Spleen (tissue), 11 donors: ENCODE data around the gene ZBTB4. TPM values are rescaled to one million over a fixed set of nuclear protein-coding genes. Genes with fewer than 3 reads are reported as not detected.

ENCODE experiments used
- DNase-seq: peaks from one replicate; pipeline ENCODE4 v3.0.0-alpha.2; 2020
- H3K27ac ChIP-seq, 8 donors: fragments of 200-600 bp; sonication (generic) in 7 of 8; 1 replicate in 4 of 8; 2 replicates in 4 of 8; pipeline versions ENCODE4 v1.5.0 to v1.8.0; 2016 to 2021; ENCODE audit warnings: inconsistent platforms in 4 of 8, mild to moderate bottlenecking in 4 of 8, moderate library complexity in 1 of 8
- H3K27me3 ChIP-seq, 7 donors: fragments of 200-600 bp; sonication (generic) in 6 of 7; replicated peaks in 1 of 7; 1 replicate in 4 of 7; 2 replicates in 3 of 7; pipeline versions ENCODE4 v1.5.0 to v1.8.0; 2016 to 2021; ENCODE audit warnings: inconsistent platforms in 3 of 7, mild to moderate bottlenecking in 1 of 7
- H3K36me3 ChIP-seq, 6 donors: fragments of 200-600 bp; sonication (generic) in 5 of 6; 1 replicate in 4 of 6; 2 replicates in 2 of 6; pipeline versions ENCODE4 v1.5.0 to v1.8.0; 2016 to 2021; ENCODE audit warnings: inconsistent platforms in 2 of 6
- H3K4me1 ChIP-seq, 6 donors: fragments of 200-600 bp; sonication (generic) in 5 of 6; 1 replicate in 3 of 6; 2 replicates in 3 of 6; pipeline versions ENCODE4 v1.5.0 to v1.8.0; 2016 to 2021; ENCODE audit warnings: inconsistent platforms in 3 of 6
- H3K4me3 ChIP-seq, 8 donors: fragments of 200-600 bp; sonication (generic) in 7 of 8; 1 replicate in 4 of 8; 2 replicates in 4 of 8; pipeline versions ENCODE4 v1.5.0 to v1.8.0; 2016 to 2021; ENCODE audit warnings: inconsistent platforms in 4 of 8, mild to moderate bottlenecking in 4 of 8, moderate library complexity in 2 of 8
- H3K9me3 ChIP-seq, 8 donors: fragments of 200-600 bp; sonication (generic) in 7 of 8; 1 replicate in 4 of 8; 2 replicates in 4 of 8; pipeline versions ENCODE4 v1.5.0 to v1.8.0; 2016 to 2021; ENCODE audit warnings: inconsistent platforms in 4 of 8
- POLR2A ChIP-seq, 3 donors: fragments of 450-650 bp; IDR thresholded peaks; one replicate each; pipeline ENCODE4 v1.5.1; 2017; ENCODE audit warnings: antibody characterized with exemption in 3 of 3, mild to moderate bottlenecking in 1 of 3
- POLR2AphosphoS5 ChIP-seq, 3 donors: sonication (generic); formaldehyde crosslinking; IDR thresholded peaks; one replicate each; pipeline ENCODE4 v1.5.1; 2017; ENCODE audit warnings: antibody characterized with exemption in 3 of 3
- WGBS, 5 donors: extraction: QIAGEN DNeasy Blood & Tissue Kit in 3 of 5; methylation state at CpG; one replicate each; pipeline versions ENCODE4 v1.1.5 to v1.1.7; 2013 to 2018; 5-methylcytosine and 5-hydroxymethylcytosine counted together
- intact Hi-C: fragments of 100-400 bp; cut with DNase I; formaldehyde crosslinking; loops from one replicate; pipeline ENCODE4 v1.15.0; 2023; ENCODE audit warnings: low total_unique reads
- polyA plus RNA-seq, 3 donors: library from polyadenylated mRNA; stranded (reverse); fragments of 200-250 nt; gene quantifications; one replicate each; pipeline ENCODE4 v1.2.1, GENCODE V29; 2013
- total RNA-seq, 7 donors: library from RNA; depleted of rRNA in 3 of 7; stranded (reverse); fragments of >200 nt in 3 of 7; fragmentation: NEBNext Ultra II Directional in 4 of 7; extraction: Animal tissue kit (Norgen Biotek cat#: 25700) in 4 of 7; gene quantifications; one replicate each; pipeline versions ENCODE4 v1.1.0 to v1.2.1, GENCODE V29; 2016 to 2021
- TF ChIP-seq, protein P1 (sequence below), 11 experiments: fragments of 200-600 bp in 7 of 11; fragments of 450-650 bp in 4 of 11; sonication (generic) in 4 of 11; IDR thresholded peaks in 8 of 11; conservative IDR thresholded peaks in 3 of 11; 1 replicate in 7 of 11; 2 replicates in 4 of 11; pipeline versions ENCODE4 v1.4.0 to v1.8.0; 2016 to 2021; ENCODE audit warnings: antibody characterized with exemption in 11 of 11, inconsistent platforms in 4 of 11, mild to moderate bottlenecking in 1 of 11
- donor health status: healthy with polysubstance abuse.
- donor health status: DM: no; HTN: no; CAD: no; lungs with moderate emphysema.
- donor health status: DM: no; HTN: no; CAD: no.
- donor health status: Bipolar disorder and iron deficiency.
- donor health status: healthy.
- donor health status: DM: no; HTN: no; CAD: no.
- donor health status: DM: yes; HTN: yes; CAD: no.

ZBTB4 gene
- total and polyA plus RNA-seq, 10 donors: 10.5 to 68.8 (median 42.2) TPM

- Histone ChIP-seq H3K4me1 (peaks cover 0 to 22% (median 9%) of the 10 kb centered on the region in 6 donors), H3K4me3 (no peak overlapping the region), H3K36me3 (no peaks in the 10 kb centered on the region), H3K27me3 (peaks cover 0 to 27% (median 7%) of the 10 kb centered on the region in 7 donors), H3K9me3 (no peaks in the 10 kb centered on the region), H3K27ac (no peak overlapping the region)
- no peak for DNase-seq
- TF ChIP-seq, protein P1, sequence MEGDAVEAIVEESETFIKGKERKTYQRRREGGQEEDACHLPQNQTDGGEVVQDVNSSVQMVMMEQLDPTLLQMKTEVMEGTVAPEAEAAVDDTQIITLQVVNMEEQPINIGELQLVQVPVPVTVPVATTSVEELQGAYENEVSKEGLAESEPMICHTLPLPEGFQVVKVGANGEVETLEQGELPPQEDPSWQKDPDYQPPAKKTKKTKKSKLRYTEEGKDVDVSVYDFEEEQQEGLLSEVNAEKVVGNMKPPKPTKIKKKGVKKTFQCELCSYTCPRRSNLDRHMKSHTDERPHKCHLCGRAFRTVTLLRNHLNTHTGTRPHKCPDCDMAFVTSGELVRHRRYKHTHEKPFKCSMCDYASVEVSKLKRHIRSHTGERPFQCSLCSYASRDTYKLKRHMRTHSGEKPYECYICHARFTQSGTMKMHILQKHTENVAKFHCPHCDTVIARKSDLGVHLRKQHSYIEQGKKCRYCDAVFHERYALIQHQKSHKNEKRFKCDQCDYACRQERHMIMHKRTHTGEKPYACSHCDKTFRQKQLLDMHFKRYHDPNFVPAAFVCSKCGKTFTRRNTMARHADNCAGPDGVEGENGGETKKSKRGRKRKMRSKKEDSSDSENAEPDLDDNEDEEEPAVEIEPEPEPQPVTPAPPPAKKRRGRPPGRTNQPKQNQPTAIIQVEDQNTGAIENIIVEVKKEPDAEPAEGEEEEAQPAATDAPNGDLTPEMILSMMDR (IDR thresholded peaks at IDR 0.05 in 8 of 11, conservative IDR thresholded peaks at IDR 0.05 in 3 of 11): no peak
- TF ChIP-seq POLR2AphosphoS5 (IDR thresholded peaks at IDR 0.05) (no peak), POLR2A (IDR thresholded peaks at IDR 0.05) (no peak)
- WGBS, 5 donors: 87 to 98% (median 93%) methylated on average over 6 of the region's 6 CpGs
- intact Hi-C loops: no loop called here
These were observed 69.7 kb downstream of the ZBTB4 start for GRCh38 chr17:7409716-7410115.

Other genes with a start within 250 kb of the ZBTB4 start
Only the 30 nearest of the 40 such genes appear.
- 1 to 10 TPM in 1 of 7 donors, under 1 TPM in 6; 0.39 to 1.6 (median 0.51) TPM for gene SLC2A4, start 197.9 kb downstream of the ZBTB4 start, total RNA-seq
- under 1 TPM; 0.07 to 0.56 (median 0.29) TPM for gene SLC2A4, start 197.9 kb downstream of the ZBTB4 start, polyA plus RNA-seq
- gene YBX2, start 185.0 kb downstream of the ZBTB4 start, total RNA-seq: under 1 TPM in 3 of 7 donors, not detected in 4; 0.11 to 0.40 (median 0.19) TPM
- under 1 TPM; 0.09 to 0.22 (median 0.12) TPM for gene YBX2, start 185.0 kb downstream of the ZBTB4 start, polyA plus RNA-seq
- gene EIF5A, start 172.0 kb downstream of the ZBTB4 start, total RNA-seq: 100 to 1,000 TPM; 117 to 326 (median 244) TPM
- 100 to 1,000 TPM; 310 to 426 (median 376) TPM for gene EIF5A, start 172.0 kb downstream of the ZBTB4 start, polyA plus RNA-seq
- gene GPS2, start 164.3 kb downstream of the ZBTB4 start, total RNA-seq: 100 to 1,000 TPM in 2 of 7 donors, 10 to 100 TPM in 5; 54.1 to 123 (median 65.4) TPM
- 10 to 100 TPM; 56.6 to 73.2 (median 70.9) TPM for gene GPS2, start 164.3 kb downstream of the ZBTB4 start, polyA plus RNA-seq
- 10 to 100 TPM; 16.5 to 53.9 (median 44.3) TPM for gene NEURL4, start 150.3 kb downstream of the ZBTB4 start, total RNA-seq
- 10 to 100 TPM; 17.6 to 48.6 (median 36.3) TPM for gene NEURL4, start 150.3 kb downstream of the ZBTB4 start, polyA plus RNA-seq
- gene ACAP1, start 143.1 kb downstream of the ZBTB4 start, total RNA-seq: 100 to 1,000 TPM; 118 to 312 (median 208) TPM
- gene ACAP1, start 143.1 kb downstream of the ZBTB4 start, polyA plus RNA-seq: 100 to 1,000 TPM; 126 to 266 (median 245) TPM
- 10 to 100 TPM in 1 of 7 donors, 1 to 10 TPM in 6; 7.7 to 10.0 (median 9.1) TPM for gene KCTD11, start 127.5 kb downstream of the ZBTB4 start, total RNA-seq
- gene KCTD11, start 127.5 kb downstream of the ZBTB4 start, polyA plus RNA-seq: 10 to 100 TPM in 1 of 3 donors, 1 to 10 TPM in 2; 5.4 to 12.0 (median 6.0) TPM
- gene TMEM95, start 124.5 kb downstream of the ZBTB4 start, total RNA-seq: not detected
- not detected for gene TMEM95, start 124.5 kb downstream of the ZBTB4 start, polyA plus RNA-seq
- 10 to 100 TPM in 1 of 7 donors, 1 to 10 TPM in 6; 4.2 to 16.2 (median 6.4) TPM for gene TNK1, start 98.5 kb downstream of the ZBTB4 start, total RNA-seq
- 1 to 10 TPM; 6.6 to 8.7 (median 8.3) TPM for gene TNK1, start 98.5 kb downstream of the ZBTB4 start, polyA plus RNA-seq
- 10 to 100 TPM; 34.1 to 63.2 (median 51.1) TPM for gene PLSCR3, start 85.1 kb downstream of the ZBTB4 start, total RNA-seq
- gene PLSCR3, start 85.1 kb downstream of the ZBTB4 start, polyA plus RNA-seq: 10 to 100 TPM; 31.3 to 45.9 (median 33.3) TPM
- gene TMEM256, start 75.5 kb downstream of the ZBTB4 start, total RNA-seq: 10 to 100 TPM; 39.1 to 82.5 (median 50.3) TPM
- gene TMEM256, start 75.5 kb downstream of the ZBTB4 start, polyA plus RNA-seq: 100 to 1,000 TPM; 175 to 193 (median 179) TPM
- gene NLGN2, start 71.8 kb downstream of the ZBTB4 start, total RNA-seq: 10 to 100 TPM in 6 of 7 donors, 1 to 10 TPM in 1; 8.7 to 23.0 (median 13.0) TPM
- gene NLGN2, start 71.8 kb downstream of the ZBTB4 start, polyA plus RNA-seq: 1 to 10 TPM; 2.2 to 6.5 (median 4.3) TPM
- gene SPEM1, start 59.3 kb downstream of the ZBTB4 start, total RNA-seq: not detected
- gene SPEM1, start 59.3 kb downstream of the ZBTB4 start, polyA plus RNA-seq: not detected
- gene SPEM2, start 54.0 kb downstream of the ZBTB4 start, total RNA-seq: not detected
- gene SPEM2, start 54.0 kb downstream of the ZBTB4 start, polyA plus RNA-seq: not detected
- gene SPEM3, start 50.8 kb downstream of the ZBTB4 start, total RNA-seq: not detected
- not detected for gene SPEM3, start 50.8 kb downstream of the ZBTB4 start, polyA plus RNA-seq
- gene TMEM102, start 44.2 kb downstream of the ZBTB4 start, total RNA-seq: 10 to 100 TPM in 5 of 7 donors, 1 to 10 TPM in 2; 7.1 to 17.4 (median 10.9) TPM
- 1 to 10 TPM; 4.7 to 9.8 (median 7.8) TPM for gene TMEM102, start 44.2 kb downstream of the ZBTB4 start, polyA plus RNA-seq
- gene FGF11, start 40.1 kb downstream of the ZBTB4 start, total RNA-seq: 1 to 10 TPM; 1.0 to 5.5 (median 3.2) TPM
- 1 to 10 TPM; 1.5 to 3.5 (median 2.0) TPM for gene FGF11, start 40.1 kb downstream of the ZBTB4 start, polyA plus RNA-seq
- 10 to 100 TPM in 5 of 7 donors, 1 to 10 TPM in 2; 7.3 to 12.9 (median 11.4) TPM for gene CHRNB1, start 34.6 kb downstream of the ZBTB4 start, total RNA-seq
- gene CHRNB1, start 34.6 kb downstream of the ZBTB4 start, polyA plus RNA-seq: 10 to 100 TPM in 2 of 3 donors, 1 to 10 TPM in 1; 7.3 to 12.4 (median 11.1) TPM
- not detected for gene SLC35G6, start 1.8 kb upstream of the ZBTB4 start, total RNA-seq
- gene SLC35G6, start 1.8 kb upstream of the ZBTB4 start, polyA plus RNA-seq: under 1 TPM in 1 of 3 donors, not detected in 2; 0.13 TPM
- gene POLR2A, start 4.7 kb upstream of the ZBTB4 start, total RNA-seq: 100 to 1,000 TPM; 108 to 196 (median 173) TPM
- 10 to 100 TPM in 1 of 3 donors, 1 to 10 TPM in 2; 8.2 to 26.0 (median 8.8) TPM for gene POLR2A, start 4.7 kb upstream of the ZBTB4 start, polyA plus RNA-seq
- 10 to 100 TPM; 37.4 to 64.6 (median 60.5) TPM for gene TNFSF12, start 69.4 kb upstream of the ZBTB4 start, total RNA-seq
- gene TNFSF12, start 69.4 kb upstream of the ZBTB4 start, polyA plus RNA-seq: 10 to 100 TPM; 46.5 to 65.0 (median 49.3) TPM
- 10 to 100 TPM; 14.5 to 54.0 (median 31.6) TPM for gene TNFSF13, start 79.1 kb upstream of the ZBTB4 start, total RNA-seq
- 10 to 100 TPM; 19.9 to 23.4 (median 20.5) TPM for gene TNFSF13, start 79.1 kb upstream of the ZBTB4 start, polyA plus RNA-seq
- gene SENP3, start 82.3 kb upstream of the ZBTB4 start, total RNA-seq: 10 to 100 TPM; 36.3 to 71.7 (median 42.9) TPM
- 10 to 100 TPM; 43.1 to 52.7 (median 45.6) TPM for gene SENP3, start 82.3 kb upstream of the ZBTB4 start, polyA plus RNA-seq
- gene CD68, start 100.0 kb upstream of the ZBTB4 start, total RNA-seq: 100 to 1,000 TPM; 177 to 387 (median 271) TPM
- gene CD68, start 100.0 kb upstream of the ZBTB4 start, polyA plus RNA-seq: 100 to 1,000 TPM in 1 of 3 donors, 10 to 100 TPM in 2; 52.5 to 236 (median 86.1) TPM
- gene MPDU1, start 104.2 kb upstream of the ZBTB4 start, total RNA-seq: 100 to 1,000 TPM in 1 of 7 donors, 10 to 100 TPM in 6; 35.5 to 163 (median 51.2) TPM
- gene MPDU1, start 104.2 kb upstream of the ZBTB4 start, polyA plus RNA-seq: 10 to 100 TPM; 42.7 to 73.0 (median 59.5) TPM
- gene SOX15, start 110.5 kb upstream of the ZBTB4 start, total RNA-seq: 1 to 10 TPM in 1 of 7 donors, under 1 TPM in 2, not detected in 4; 0.41 to 1.7 (median 0.64) TPM
- gene SOX15, start 110.5 kb upstream of the ZBTB4 start, polyA plus RNA-seq: under 1 TPM; 0.20 to 0.44 (median 0.32) TPM
- gene FXR2, start 135.3 kb upstream of the ZBTB4 start, total RNA-seq: 10 to 100 TPM; 17.7 to 29.3 (median 26.7) TPM
- gene FXR2, start 135.3 kb upstream of the ZBTB4 start, polyA plus RNA-seq: 10 to 100 TPM; 18.9 to 26.9 (median 20.4) TPM
- gene SAT2, start 148.2 kb upstream of the ZBTB4 start, total RNA-seq: 10 to 100 TPM; 65.1 to 98.6 (median 80.6) TPM
- gene SAT2, start 148.2 kb upstream of the ZBTB4 start, polyA plus RNA-seq: 100 to 1,000 TPM; 116 to 229 (median 191) TPM
- 1 to 10 TPM in 2 of 7 donors, under 1 TPM in 3, not detected in 2; 0.49 to 1.9 (median 0.70) TPM for gene SHBG, start 150.5 kb upstream of the ZBTB4 start, total RNA-seq
- under 1 TPM; 0.27 to 0.35 (median 0.28) TPM for gene SHBG, start 150.5 kb upstream of the ZBTB4 start, polyA plus RNA-seq
- 10 to 100 TPM in 1 of 7 donors, 1 to 10 TPM in 6; 3.8 to 10.1 (median 5.1) TPM for gene ATP1B2, start 171.3 kb upstream of the ZBTB4 start, total RNA-seq
- gene ATP1B2, start 171.3 kb upstream of the ZBTB4 start, polyA plus RNA-seq: under 1 TPM; 0.26 to 0.56 (median 0.54) TPM